Breast epithelium (tissue), 4 donors: ENCODE results near the gene FAM170B. TPM values are rescaled to one million over a fixed set of nuclear protein-coding genes. Genes with fewer than 3 reads are reported as not detected.

Experiments
- DNase-seq, 2 donors: peaks; one replicate each; pipeline ENCODE4 v3.0.0-alpha.2; 2019; ENCODE audit warnings: low spot score in 2 of 2
- H3K27ac ChIP-seq, 2 donors: fragments of 200-600 bp; sonication (generic) in 1 of 2; one replicate each; pipeline ENCODE4 v1.5.1; 2016 to 2019; ENCODE audit warnings: mild to moderate bottlenecking in 1 of 2
- H3K27me3 ChIP-seq, 2 donors: fragments of 200-600 bp; sonication (generic) in 1 of 2; one replicate each; pipeline versions ENCODE4 v1.5.1 to v1.6.0; 2017 to 2019; ENCODE audit warnings: control low read depth in 1 of 2, mild to moderate bottlenecking in 1 of 2
- H3K36me3 ChIP-seq: fragments of 200-600 bp; one replicate; pipeline ENCODE4 v1.5.1; 2019
- H3K4me1 ChIP-seq, 2 donors: fragments of 200-600 bp; sonication (generic); one replicate each; pipeline ENCODE4 v1.5.1; 2016 to 2019; ENCODE audit warnings: control low read depth in 1 of 2
- H3K4me3 ChIP-seq, 3 donors: fragments of 200-600 bp; sonication (generic); 1 replicate in 2 of 3; 2 replicates in 1 of 3; pipeline ENCODE4 v1.5.1; 2016 to 2019; ENCODE audit warnings: mild to moderate bottlenecking in 3 of 3, moderate library complexity in 2 of 3
- H3K9me3 ChIP-seq, 2 donors: fragments of 200-600 bp; sonication (generic) in 1 of 2; one replicate each; pipeline ENCODE4 v1.5.1; 2016 to 2019; ENCODE audit warnings: control low read depth in 1 of 2
- POLR2A ChIP-seq: fragments of 450-650 bp; IDR thresholded peaks from one replicate; pipeline ENCODE4 v1.6.1; 2016; ENCODE audit warnings: antibody characterized with exemption, mild to moderate bottlenecking, moderate library complexity
- POLR2AphosphoS5 ChIP-seq, 3 donors: sonication (generic); formaldehyde crosslinking; IDR thresholded peaks; one replicate each; pipeline ENCODE4 v1.6.1; 2017; ENCODE audit warnings: antibody characterized with exemption in 3 of 3
- intact Hi-C: fragments of 100-400 bp; cut with DNase I; formaldehyde crosslinking; loops from one replicate; pipeline ENCODE4 v1.15.1; 2023; ENCODE audit warnings: low total_unique reads
- total RNA-seq, 3 donors: library from RNA; depleted of rRNA; stranded (reverse); fragments of >200 nt; gene quantifications; one replicate each; pipeline ENCODE4 v1.1.0, GENCODE V29; 2016
- TF ChIP-seq, protein P1 (sequence below), 3 donors: fragments of 450-650 bp; IDR thresholded peaks; one replicate each; pipeline ENCODE4 v1.5.1; 2016 to 2017; ENCODE audit warnings: antibody characterized with exemption in 3 of 3, mild to moderate bottlenecking in 3 of 3, moderate library complexity in 3 of 3

Gene FAM170B
- total RNA-seq, 3 donors from 2014 or later = not detected

DNA sequence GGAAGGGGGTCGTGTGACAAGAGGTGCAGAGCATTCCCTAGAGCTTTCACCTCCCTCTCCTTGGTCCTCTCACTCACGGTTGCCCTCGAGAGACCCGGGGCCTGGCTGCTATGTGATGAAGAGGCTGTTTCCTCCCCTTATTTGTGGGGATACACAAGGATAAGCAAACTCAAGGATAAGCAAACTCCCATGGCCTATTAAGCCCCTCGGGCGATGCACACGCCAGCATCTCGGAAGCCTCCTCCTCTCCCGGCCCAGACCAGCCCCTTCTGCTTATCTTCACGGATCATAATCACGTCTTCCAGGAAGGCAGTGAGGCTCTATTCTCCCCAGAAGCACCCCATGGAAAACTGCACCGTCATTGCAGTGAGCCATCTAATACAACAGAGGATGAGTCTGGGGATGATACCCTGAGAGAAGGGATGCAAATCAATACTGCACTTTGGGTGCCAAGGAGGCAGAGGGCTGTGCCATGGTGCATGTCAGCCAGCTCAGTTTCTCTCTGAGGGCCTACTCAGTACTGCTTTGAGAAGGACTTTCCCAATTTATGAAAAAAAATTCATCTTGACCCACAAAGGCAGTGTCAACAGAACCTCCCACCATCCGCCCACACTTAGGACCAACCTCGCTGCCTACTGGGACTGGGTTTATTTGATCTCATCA lies 32.1 kb upstream of the FAM170B start:
- no peaks in the 10 kb centered on the region for H3K27me3 ChIP-seq
- intact Hi-C loops = no loop called here
- no peak overlapping the region for H3K4me3 ChIP-seq
- DNase-seq = no peak
- TF ChIP-seq POLR2AphosphoS5 (IDR thresholded peaks at IDR 0.05) = no peak
- no peak for TF ChIP-seq POLR2A
- TF ChIP-seq, protein P1, sequence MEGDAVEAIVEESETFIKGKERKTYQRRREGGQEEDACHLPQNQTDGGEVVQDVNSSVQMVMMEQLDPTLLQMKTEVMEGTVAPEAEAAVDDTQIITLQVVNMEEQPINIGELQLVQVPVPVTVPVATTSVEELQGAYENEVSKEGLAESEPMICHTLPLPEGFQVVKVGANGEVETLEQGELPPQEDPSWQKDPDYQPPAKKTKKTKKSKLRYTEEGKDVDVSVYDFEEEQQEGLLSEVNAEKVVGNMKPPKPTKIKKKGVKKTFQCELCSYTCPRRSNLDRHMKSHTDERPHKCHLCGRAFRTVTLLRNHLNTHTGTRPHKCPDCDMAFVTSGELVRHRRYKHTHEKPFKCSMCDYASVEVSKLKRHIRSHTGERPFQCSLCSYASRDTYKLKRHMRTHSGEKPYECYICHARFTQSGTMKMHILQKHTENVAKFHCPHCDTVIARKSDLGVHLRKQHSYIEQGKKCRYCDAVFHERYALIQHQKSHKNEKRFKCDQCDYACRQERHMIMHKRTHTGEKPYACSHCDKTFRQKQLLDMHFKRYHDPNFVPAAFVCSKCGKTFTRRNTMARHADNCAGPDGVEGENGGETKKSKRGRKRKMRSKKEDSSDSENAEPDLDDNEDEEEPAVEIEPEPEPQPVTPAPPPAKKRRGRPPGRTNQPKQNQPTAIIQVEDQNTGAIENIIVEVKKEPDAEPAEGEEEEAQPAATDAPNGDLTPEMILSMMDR (IDR thresholded peaks at IDR 0.05) = no peak
- H3K36me3 ChIP-seq = no peaks in the 10 kb centered on the region
- H3K4me1 ChIP-seq = no peaks in the 10 kb centered on the region
- no peaks in the 10 kb centered on the region for H3K9me3 ChIP-seq
- no peak overlapping the region for H3K27ac ChIP-seq

DNA sequence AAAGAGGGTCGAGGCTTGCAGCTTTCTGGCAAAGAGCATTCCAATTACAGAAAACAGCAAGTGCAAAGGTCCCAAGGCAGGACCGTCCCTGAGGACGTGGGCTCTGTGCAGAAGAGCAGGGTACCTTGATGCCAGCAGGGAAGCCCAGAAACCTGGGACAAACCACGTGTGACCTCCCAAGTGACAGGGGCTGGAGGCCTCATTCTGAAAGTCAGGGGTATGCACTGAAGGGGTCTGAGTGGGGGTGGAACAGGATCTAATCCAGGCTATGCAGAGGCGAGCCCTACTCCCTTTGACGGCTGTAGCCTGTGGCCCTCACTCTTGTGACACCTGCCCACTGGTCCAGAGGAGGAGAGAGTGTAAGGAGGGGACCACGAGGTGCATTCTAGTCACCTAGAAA lies 31.4 kb upstream of the FAM170B start:
- Histone ChIP-seq H3K9me3 (no peaks in the 10 kb centered on the region), H3K4me3 (no peak overlapping the region), H3K36me3 (no peaks in the 10 kb centered on the region), H3K4me1 (no peaks in the 10 kb centered on the region), H3K27me3 (no peaks in the 10 kb centered on the region), H3K27ac (no peak overlapping the region)
- TF ChIP-seq, protein P1 (IDR thresholded peaks at IDR 0.05) = no peak
- TF ChIP-seq POLR2A (no peak), POLR2AphosphoS5 (IDR thresholded peaks at IDR 0.05) (no peak)
- intact Hi-C loops = no loop called here
- no peak for DNase-seq

DNA sequence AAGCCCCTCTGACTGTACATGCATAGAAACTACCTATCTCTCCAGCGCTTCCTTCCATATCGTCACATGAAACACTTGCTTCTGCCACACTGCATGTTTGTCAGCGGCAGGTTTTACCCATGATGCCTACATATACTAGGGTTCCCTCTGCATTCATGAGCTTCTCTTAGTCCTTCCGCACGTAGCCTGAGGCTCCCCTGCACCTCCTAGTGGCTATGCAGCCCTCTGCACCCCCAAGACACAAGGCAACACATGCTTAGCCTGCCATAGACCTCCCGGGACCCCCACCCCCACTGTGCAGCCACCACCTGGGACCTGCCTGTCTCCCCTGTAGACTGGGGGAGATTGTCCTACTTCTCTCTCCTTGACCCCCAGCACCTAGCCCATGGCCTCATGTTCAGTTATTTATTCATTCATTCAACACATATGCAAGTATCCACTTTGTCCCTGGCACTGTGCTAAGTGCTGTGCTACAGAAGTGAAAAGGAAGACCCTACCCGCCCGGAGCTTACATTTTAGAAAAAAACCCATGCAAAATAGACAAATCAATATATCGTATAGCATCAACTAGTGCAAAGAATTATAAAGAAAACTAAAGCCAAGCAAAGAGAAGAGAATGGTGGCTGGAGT lies 30.9 kb upstream of the FAM170B start:
- DNase-seq = no peak
- Histone ChIP-seq H3K27ac (no peak overlapping the region), H3K4me1 (no peaks in the 10 kb centered on the region), H3K4me3 (no peak overlapping the region), H3K9me3 (no peaks in the 10 kb centered on the region), H3K36me3 (no peaks in the 10 kb centered on the region), H3K27me3 (no peaks in the 10 kb centered on the region)
- TF ChIP-seq, protein P1 (IDR thresholded peaks at IDR 0.05) = peak in 2 of 3 donors; percentile 22 to 31
- TF ChIP-seq POLR2AphosphoS5 (IDR thresholded peaks at IDR 0.05) (no peak), POLR2A (no peak)
- intact Hi-C loops = no loop called here

DNA sequence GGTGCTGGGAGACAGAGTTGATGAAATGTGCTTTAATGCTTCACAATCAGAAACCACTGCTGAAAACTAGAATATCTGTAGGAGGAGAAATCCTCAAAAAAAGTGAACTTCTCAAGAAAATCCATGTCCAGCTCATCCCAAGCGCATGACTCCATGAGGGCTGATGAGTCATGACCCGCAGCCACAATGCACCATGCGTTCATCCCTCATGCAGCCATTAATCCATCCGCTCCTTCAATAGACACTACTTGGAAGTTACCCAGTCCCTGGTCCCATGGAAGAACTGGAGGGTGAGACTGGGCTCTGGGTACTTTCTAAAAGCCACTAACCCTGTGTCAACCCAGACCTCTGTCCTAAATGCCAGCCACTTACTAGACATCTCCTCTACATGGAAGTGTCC lies 29.9 kb upstream of the FAM170B start:
- Histone ChIP-seq H3K4me3 (no peak overlapping the region), H3K27ac (no peak overlapping the region), H3K36me3 (no peaks in the 10 kb centered on the region), H3K27me3 (no peaks in the 10 kb centered on the region), H3K9me3 (no peaks in the 10 kb centered on the region), H3K4me1 (no peaks in the 10 kb centered on the region)
- DNase-seq = no peak
- intact Hi-C loops = no loop called here
- TF ChIP-seq POLR2AphosphoS5 (IDR thresholded peaks at IDR 0.05) (no peak), POLR2A (no peak)
- TF ChIP-seq, protein P1 (IDR thresholded peaks at IDR 0.05) = no peak

DNA sequence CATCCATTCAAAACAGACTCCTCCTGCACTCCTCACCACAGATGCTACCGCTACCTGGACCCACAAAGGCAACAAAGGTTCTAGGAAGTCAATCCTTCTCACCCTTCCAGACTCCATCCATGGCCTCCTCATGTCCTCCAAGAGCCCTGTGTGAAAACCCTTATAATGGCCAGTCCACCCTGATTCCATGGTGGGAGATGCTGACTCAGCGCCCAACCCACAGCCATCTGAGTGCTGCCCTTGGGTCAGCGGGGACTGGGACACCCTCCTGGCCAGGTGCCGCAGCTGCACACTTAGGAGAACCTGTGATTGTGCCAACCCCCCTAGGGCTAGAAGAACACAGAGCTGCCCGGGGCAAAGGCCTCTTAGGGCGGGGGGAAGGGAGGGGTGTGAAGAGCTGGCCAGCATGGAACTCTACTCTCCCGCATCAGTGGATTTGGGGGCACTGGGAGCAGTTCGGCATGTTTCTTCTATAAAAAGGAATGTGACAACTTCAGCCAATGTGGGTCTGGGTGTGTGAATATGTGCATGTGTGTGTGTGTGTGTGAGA lies 29.0 kb upstream of the FAM170B start:
- no peak overlapping the region for H3K27ac ChIP-seq
- H3K4me3 ChIP-seq = no peak overlapping the region
- DNase-seq = no peak
- H3K9me3 ChIP-seq = no peaks in the 10 kb centered on the region
- H3K27me3 ChIP-seq = no peaks in the 10 kb centered on the region
- TF ChIP-seq POLR2AphosphoS5 (IDR thresholded peaks at IDR 0.05) (no peak), POLR2A (no peak)
- H3K36me3 ChIP-seq = no peaks in the 10 kb centered on the region
- no peaks in the 10 kb centered on the region for H3K4me1 ChIP-seq
- intact Hi-C loops = no loop called here
